ENCODE data around the gene GH1. TPM values are rescaled to one million over a fixed set of nuclear protein-coding genes. Genes with fewer than 3 reads are reported as not detected.
"Not testable (repeated sequence)": the region's sequence is repeated elsewhere in the genome, so short reads cannot be mapped to it uniquely, and the experiment has no call there.

GH1 gene
- total RNA-seq, 1 donor from 2014 or later: not detected

- Mint-ChIP-seq H3K27me3 (peaks cover 12% of the 10 kb centered on the region), H3K4me3 (no peak within 1 kb of the TSS), H3K9me3 (no peaks in the 10 kb centered on the region), H3K36me3 (ENCODE audit: low read depth) (no peaks in the 10 kb centered on the region), H3K4me1 (peaks cover 4% of the 10 kb centered on the region), H3K27ac (no peak within 1 kb of the TSS)
- no peak for DNase-seq
- intact Hi-C loops (cut with micrococcal nuclease): loop anchor here (10.0 kb wide), 1 partner anchor 374 kb away; no protein-coding TSS in a partner anchor
These were observed 7.5 kb downstream of the GH1 start, which contains the start of gene CSHL1 for GRCh38 chr17:63911041-63911635. Gene CSHL1, minus strand, starts transcription at chr17:63911258. Its CDS starts 62 bp downstream, at chr17:63911196.

- Mint-ChIP-seq H3K4me3 (no peak overlapping the region), H3K27ac (no peak overlapping the region), H3K27me3 (peaks cover 8% of the 10 kb centered on the region), H3K9me3 (no peaks in the 10 kb centered on the region), H3K36me3 (ENCODE audit: low read depth) (no peaks in the 10 kb centered on the region), H3K4me1 (peaks cover 4% of the 10 kb centered on the region)
- intact Hi-C loops (cut with micrococcal nuclease): loop anchor here (10.0 kb wide), 1 partner anchor 375 kb away; no protein-coding TSS in a partner anchor
- no peak for DNase-seq
These were observed 8.5 kb downstream of the GH1 start for GRCh38 chr17:63910096-63910495.

DNA sequence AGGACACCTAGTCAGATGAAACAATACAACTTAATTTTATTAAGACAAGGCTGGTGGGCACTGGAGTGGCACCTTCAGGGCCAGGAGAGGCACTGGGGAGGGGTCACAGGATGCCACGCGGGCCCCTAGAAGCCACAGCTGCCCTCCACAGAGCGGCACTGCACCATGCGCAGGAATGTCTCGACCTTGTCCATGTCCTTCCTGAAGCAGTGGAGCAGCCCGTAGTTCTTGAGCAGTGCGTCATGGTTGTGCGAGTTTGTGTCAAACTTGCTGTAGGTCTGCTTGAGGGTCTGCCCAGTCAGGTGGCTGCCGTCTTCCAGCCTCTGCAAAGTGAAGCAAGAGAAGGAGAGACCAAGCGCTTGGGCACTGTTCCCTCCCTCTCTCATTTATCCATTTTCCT, 9.1 kb downstream of the GH1 start:
- DNase-seq, H3K4me3 Mint-ChIP-seq: not testable (repeated sequence)

GRCh38 chr17:63907161-63907778, 11.4 kb downstream of the GH1 start:
- H3K4me1 Mint-ChIP-seq; H3K9me3 Mint-ChIP-seq; H3K27ac Mint-ChIP-seq; H3K4me3 Mint-ChIP-seq; H3K36me3 Mint-ChIP-seq (ENCODE audit: low read depth); DNase-seq; intact Hi-C loops (cut with micrococcal nuclease): not testable (repeated sequence)
- peaks cover 11% of the 10 kb centered on the region for H3K27me3 Mint-ChIP-seq

More for the DNA sequence above, 9.1 kb downstream of the GH1 start:
- H3K27ac Mint-ChIP-seq; H3K27me3 Mint-ChIP-seq; H3K4me1 Mint-ChIP-seq; H3K9me3 Mint-ChIP-seq; H3K36me3 Mint-ChIP-seq (ENCODE audit: low read depth); intact Hi-C loops (cut with micrococcal nuclease): not testable (repeated sequence)

DNA sequence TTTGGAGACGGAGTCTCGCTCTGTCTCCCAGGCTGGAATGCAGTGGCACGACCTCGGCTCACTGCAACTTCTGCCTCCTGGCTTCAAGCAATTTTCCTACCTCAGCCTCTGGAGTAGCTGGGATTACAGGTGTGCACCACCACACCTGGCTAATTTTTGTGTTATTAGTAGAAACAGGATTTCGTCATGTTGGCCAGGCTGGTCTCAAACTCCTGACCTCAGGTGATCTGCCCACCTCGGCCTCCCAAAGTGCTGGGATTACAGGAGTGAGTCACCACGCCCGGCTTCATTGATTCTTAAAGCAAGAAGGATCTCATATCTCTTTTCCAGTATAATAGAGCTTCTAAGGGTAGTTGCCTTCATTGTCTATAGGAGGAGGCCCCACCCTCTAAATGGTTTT, 13.8 kb downstream of the GH1 start:
- H3K36me3 Mint-ChIP-seq (ENCODE audit: low read depth); intact Hi-C loops (cut with micrococcal nuclease); H3K4me1 Mint-ChIP-seq; H3K9me3 Mint-ChIP-seq; DNase-seq; H3K27ac Mint-ChIP-seq; H3K4me3 Mint-ChIP-seq: not testable (repeated sequence)
- H3K27me3 Mint-ChIP-seq: peaks cover 17% of the 10 kb centered on the region

DNA sequence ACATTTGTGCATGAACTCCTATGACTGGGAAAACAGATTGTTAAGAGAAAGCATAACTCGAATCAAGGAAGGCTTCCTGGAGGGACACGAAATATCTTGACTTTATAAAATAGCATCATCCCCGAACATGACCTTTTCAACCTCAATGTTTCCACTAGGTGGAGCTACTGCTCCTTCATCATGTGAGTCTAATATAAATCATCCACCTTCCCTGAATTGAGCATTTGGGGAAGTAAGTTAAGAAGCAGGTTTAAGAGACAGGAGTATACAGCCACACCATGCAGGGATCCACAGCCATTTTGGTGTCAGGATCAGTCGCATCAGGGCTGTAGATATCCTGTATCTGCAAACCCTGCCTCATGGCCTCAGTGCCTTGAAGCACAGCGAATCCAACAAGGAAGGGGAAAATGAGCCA, 14.8 kb downstream of the GH1 start:
- intact Hi-C loops (cut with micrococcal nuclease); H3K9me3 Mint-ChIP-seq; H3K36me3 Mint-ChIP-seq (ENCODE audit: low read depth); H3K4me3 Mint-ChIP-seq; H3K27ac Mint-ChIP-seq: not testable (repeated sequence)
- Mint-ChIP-seq H3K4me1 (peaks cover 10% of the 10 kb centered on the region), H3K27me3 (peaks cover 17% of the 10 kb centered on the region)
- DNase-seq: peak; percentile 81

DNA sequence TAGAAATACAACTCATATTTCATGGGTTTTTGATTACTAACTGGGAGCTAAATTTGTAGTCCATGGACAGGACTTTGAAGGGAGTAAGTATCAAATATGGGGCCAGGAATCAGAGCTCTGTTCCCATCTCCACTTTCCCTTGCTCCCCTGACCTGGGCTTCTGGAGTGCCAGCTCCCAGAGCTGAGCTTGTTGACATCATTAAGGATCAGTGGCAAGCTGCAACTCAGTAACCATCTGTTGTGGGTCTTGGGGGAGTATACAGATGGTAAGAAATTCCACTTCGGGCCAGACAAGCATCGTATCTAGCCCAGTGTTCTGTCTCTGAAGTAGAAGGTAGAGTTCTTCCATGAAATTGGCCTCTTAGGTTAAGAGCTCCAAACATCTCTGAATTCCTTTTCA, 16.7 kb downstream of the GH1 start:
- H3K4me3 Mint-ChIP-seq; intact Hi-C loops (cut with micrococcal nuclease); H3K27ac Mint-ChIP-seq; H3K36me3 Mint-ChIP-seq (ENCODE audit: low read depth); H3K9me3 Mint-ChIP-seq; DNase-seq: not testable (repeated sequence)
- Mint-ChIP-seq H3K4me1 (peaks cover 10% of the 10 kb centered on the region), H3K27me3 (peaks cover 14% of the 10 kb centered on the region)

DNA sequence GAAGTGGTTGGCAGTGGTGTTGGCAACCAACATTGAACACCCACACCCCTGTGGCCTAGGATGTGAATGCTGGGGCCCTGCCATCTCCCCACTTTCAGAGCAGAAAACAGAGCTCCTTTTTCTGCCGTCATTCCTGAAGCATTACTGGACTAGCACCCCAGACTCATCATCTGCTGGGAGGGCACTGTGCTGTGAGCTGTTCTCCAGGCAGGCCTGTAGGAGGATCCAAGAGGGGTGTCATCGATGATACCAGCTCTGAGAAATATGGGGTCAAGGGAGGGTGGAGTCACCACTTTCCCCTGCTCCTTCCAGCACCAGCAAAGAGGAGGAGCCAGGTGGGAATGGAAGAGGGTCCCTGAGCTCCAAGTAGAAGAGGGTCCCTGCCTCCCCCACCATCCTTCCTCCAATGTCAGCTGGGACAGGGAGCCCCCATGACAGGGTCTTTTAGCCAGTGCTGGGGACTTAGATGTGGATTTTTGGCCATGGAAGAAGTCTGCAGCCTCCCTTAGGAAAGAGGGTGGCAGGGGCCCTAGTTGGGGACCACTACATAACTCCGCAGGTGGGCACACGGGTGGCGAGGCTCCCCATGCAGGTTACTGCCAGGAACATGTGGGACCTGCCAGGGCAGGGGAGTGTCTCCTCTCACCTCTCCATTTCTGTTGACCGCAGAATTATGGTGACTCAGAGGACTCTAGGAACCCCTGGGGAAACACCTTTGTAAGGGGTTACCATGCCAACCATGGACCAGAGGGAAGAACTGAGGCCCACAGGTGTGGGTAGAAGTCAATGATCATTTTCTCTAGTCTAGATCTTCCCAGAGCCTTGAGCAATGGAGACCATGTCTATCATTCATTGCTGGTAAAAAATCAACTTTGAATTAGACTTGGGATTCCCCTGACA, 19.5 kb downstream of the GH1 start:
- peaks cover 13% of the 10 kb centered on the region for H3K27me3 Mint-ChIP-seq
- H3K27ac Mint-ChIP-seq; H3K9me3 Mint-ChIP-seq; intact Hi-C loops (cut with micrococcal nuclease); H3K36me3 Mint-ChIP-seq (ENCODE audit: low read depth); H3K4me3 Mint-ChIP-seq: not testable (repeated sequence)
- peak; percentile 76 for DNase-seq
- peaks cover 10% of the 10 kb centered on the region for H3K4me1 Mint-ChIP-seq

GRCh38 chr17:63896524-63897354, 21.9 kb downstream of the GH1 start, which contains the start of gene CSH1:
Gene CSH1, minus strand, starts transcription at chr17:63896574. Its CDS starts 63 bp downstream, at chr17:63896511.
- DNase-seq; H3K36me3 Mint-ChIP-seq (ENCODE audit: low read depth); H3K4me1 Mint-ChIP-seq; H3K27ac Mint-ChIP-seq; H3K4me3 Mint-ChIP-seq; H3K9me3 Mint-ChIP-seq; intact Hi-C loops (cut with micrococcal nuclease): not testable (repeated sequence)
- peaks cover 24% of the 10 kb centered on the region for H3K27me3 Mint-ChIP-seq

GRCh38 chr17:63894821-63895220, 23.8 kb downstream of the GH1 start:
- H3K27ac Mint-ChIP-seq; H3K36me3 Mint-ChIP-seq (ENCODE audit: low read depth); DNase-seq; H3K9me3 Mint-ChIP-seq; H3K4me3 Mint-ChIP-seq; intact Hi-C loops (cut with micrococcal nuclease); H3K4me1 Mint-ChIP-seq: not testable (repeated sequence)
- peaks cover 23% of the 10 kb centered on the region for H3K27me3 Mint-ChIP-seq

DNA sequence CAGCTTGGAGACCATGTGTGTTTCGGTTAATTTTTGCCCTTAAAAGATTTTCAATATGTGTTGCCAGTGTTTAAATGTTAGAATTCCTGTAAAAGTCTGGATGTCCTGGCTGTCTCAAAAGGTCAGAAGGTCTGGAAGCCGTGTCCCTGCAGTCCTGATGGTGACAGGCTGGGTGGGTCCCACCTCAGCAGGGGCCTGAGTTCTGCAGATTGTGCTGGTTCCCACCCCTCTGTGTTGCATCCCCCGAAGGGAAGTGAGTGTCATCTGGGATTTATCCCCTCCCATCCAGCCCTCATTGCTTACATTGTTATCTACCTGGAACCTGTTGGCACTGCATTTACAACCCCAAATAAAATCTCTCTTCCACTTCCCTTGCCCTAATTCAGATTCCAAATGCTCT, 24.6 kb downstream of the GH1 start:
- H3K4me1 Mint-ChIP-seq; H3K27ac Mint-ChIP-seq; DNase-seq; H3K4me3 Mint-ChIP-seq; intact Hi-C loops (cut with micrococcal nuclease); H3K36me3 Mint-ChIP-seq (ENCODE audit: low read depth); H3K9me3 Mint-ChIP-seq: not testable (repeated sequence)
- peaks cover 26% of the 10 kb centered on the region for H3K27me3 Mint-ChIP-seq

DNA sequence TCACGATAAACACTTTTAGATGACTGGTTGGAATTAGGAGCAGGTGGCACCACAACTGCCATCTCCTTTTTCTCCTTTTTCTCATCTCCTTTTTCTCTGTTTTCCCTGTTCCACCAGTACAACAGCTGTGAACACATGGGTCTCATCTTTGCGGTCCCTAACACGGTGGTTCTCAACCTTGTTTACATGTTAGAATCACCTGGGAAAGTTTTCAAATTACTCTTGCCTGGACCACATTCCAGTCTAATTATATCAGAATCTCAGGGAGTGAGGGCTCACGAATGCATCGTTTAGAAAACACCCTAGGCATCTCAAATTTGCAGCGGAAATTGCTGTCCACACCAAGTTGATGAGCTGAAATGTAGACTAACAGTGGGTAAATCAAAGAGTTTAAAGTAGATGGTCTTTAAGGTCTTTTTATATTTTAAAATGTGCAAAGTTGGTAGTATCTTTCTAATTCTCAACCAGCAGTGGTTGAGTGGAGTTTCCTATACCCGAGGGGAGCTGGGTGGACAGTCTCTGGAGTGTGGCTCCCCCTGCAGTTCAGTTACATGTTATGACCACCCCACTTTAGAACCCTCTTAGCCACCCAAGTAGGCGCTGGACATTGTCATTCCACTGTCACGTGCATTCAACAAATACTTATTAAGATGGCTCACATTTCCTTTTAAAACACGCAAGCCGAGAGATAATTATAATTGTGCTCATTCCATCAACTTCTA, 26.2 kb downstream of the GH1 start:
- DNase-seq; intact Hi-C loops (cut with micrococcal nuclease); H3K36me3 Mint-ChIP-seq (ENCODE audit: low read depth); H3K9me3 Mint-ChIP-seq; H3K27ac Mint-ChIP-seq; H3K4me1 Mint-ChIP-seq; H3K4me3 Mint-ChIP-seq: not testable (repeated sequence)
- peaks cover 35% of the 10 kb centered on the region for H3K27me3 Mint-ChIP-seq
